Activated CD8-positive, alpha-beta memory T cell treated with anti-CD3 and anti-CD28 coated beads, Interleukin-2, amount 50 U/mL, for 4 hours (primary cell): ENCODE results near the gene NRXN3.

Experiments
- DNase-seq: peaks from one replicate; pipeline ENCODE4 v3.0.0-alpha.2; 2020

Gene NRXN3

DNA sequence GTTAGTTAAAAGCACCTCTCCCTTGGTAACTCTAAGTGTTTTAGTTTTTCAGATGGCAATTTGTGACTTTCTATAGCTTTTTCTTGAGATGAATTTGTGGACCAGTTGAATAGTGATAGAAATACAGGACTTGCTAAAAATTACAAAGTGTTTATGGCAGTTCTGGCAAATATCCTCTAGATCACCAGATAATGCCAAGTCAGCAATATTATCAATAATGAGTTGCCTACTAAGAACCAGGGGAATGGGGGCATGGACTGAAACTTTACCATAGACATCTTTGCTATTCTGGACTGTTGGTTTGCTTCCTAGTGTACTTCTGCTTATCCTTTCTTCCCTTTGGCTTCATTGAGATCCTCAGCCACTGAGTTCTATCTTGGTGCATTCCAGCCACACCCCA lies 1456.9 kb downstream of the NRXN3 start:
- no peak for DNase-seq

DNA sequence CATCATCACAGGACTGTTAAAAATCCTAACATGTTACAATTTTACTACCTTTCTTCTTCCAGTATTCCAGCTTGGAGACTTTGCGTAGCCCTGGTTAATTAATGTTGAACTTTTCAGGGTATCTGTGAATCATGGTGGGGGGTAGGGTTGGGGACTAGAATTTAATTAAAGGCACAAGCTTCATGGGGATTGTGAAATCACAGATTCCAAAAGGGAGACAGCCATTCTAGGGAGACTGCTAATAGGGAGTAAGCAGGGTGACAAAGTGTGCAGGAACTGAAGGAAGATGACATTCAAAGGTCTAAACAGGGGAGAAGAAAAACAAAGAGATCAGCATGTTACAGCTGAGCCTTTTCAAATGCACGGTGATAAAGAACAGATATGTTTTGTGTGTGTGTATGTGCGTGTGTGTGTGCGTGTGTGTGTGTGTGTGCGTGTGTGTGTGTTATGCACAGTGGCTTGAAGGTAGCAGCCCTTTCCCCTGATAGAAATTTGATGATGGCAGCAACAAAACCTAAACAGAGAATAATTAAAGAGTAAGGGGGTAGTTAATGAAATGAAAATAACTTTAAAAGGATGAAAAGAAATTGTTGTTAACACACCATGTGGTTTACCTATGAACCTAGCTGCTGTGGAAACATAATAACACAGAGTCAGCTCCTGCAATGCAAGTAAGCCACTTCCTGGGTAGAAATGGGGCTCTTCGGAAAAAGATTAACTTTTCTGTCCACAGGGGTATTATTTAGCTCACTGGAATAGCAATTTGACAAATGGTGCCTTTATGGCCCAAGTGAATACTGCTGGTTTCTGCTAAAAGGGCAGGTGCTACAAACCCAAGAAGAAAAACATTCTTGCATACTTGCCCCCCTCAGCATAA lies 1459.5 kb downstream of the NRXN3 start:
- no peak for DNase-seq

DNA sequence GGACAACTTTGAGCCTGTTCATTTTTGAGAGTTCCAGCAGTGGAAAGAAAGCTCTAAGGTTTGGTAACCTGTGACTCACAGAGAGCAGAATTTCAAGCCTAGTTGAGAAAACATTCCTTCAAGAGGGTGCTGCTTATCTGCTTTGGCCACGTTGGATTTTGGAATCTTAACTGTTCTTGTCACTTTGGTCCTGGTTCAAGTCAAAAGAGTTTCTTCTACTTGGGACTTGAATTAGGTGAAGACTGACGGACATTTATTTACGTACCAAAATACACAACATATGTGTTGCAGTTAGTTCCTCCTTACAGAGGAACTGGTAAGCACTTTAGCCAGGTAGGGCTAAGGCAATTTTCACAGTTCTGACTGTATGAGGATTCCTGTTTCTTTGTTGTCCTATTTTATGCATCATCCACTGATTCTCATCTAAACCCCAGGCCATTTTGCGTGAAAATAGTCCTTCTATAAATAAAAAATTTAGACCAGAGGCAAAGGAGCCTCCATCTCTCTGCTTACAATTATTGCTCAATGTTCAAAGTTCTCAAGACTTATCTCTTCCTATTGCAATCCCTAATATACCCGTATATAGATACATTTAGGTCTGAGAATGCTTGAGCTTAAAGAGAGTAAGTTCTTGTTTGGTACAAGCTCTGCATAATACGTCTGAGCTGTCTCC lies 1460.3 kb downstream of the NRXN3 start:
- DNase-seq = no peak

DNA sequence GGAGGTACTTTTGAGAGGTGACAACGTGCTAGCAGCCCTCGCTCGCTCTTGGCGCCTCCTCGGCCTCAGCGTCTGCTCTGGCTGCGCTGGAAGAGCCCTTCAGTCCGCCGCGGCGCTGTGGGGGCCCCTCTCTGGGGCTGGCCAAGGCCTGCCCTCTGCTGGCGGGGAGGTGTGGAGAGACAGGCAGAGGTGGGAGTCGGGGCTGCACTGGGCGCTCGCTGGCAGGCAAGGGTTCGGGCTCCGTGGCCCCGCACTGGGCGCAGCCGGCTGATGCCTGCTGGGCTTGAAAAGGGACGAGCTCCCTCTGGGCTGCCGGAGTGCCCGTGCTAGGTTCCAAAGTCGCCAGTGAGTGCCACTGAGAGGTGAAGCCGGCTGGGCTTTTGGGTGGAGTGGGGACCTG lies 1461.1 kb downstream of the NRXN3 start:
- no peak for DNase-seq

DNA sequence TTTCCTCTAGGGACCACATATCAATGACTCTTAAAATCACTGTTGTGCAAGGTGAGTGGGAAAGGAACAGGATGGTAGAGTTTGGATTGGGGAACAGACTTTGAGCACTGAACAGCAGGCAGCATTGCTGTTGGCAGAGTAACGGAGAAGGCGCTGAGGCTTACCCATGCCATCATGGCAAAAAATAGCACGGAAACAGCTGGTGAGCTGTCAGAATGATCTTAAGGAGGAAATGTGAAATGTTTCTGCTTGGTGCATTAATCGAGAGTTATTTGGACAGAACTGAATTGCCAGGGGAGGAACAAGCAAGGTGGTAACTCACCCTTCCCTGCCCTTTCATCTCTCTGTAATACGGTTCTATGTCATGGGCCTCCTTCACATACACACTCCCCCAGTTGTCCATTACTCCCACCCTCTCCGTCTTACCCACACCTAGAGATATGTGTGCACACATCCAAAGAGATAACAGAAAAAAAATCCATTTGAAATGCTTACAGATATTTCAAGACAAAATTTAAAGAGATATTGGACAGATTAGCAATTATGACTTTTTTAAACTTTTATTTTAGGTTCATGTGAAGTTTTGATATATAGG lies 1468.6 kb downstream of the NRXN3 start:
- no peak for DNase-seq

DNA sequence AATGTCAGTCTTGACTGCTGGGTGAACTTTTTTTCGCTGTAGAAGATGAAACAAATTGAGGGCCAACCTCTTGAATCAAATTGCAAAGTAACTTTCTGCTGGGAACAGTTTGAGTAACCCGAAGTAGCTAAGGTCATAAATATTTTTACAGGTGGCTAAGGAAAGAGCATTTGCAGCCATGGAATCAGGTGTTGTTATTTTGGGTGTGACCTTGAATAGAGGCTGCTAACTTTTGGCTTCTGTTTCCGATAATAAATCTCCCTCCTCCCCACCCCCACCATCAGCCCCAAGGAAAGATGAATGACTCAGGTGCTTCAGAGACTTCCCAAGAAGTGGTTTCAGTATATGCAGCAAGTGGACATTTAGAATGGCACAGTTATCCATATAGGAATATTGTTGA lies 1469.4 kb downstream of the NRXN3 start:
- DNase-seq = no peak

DNA sequence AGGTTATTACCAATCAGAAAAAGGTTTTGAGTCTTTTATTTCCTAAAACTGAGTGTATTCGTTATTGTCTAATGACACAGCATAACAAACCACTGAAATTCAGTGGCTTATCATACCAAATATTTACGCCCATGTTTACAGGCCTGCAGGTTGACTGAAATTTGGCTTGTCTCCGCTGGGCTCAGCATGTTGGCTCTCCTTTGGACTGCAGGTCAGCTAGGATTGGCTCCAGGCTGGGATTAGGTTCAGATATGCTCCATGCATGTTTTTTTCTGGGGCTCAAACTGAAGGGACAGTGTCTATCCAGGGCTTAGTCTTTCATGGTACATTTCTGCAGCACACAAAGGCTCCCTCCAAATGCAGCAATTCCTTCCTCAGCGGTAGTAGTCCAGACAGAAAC lies 1471.2 kb downstream of the NRXN3 start:
- DNase-seq = no peak

DNA sequence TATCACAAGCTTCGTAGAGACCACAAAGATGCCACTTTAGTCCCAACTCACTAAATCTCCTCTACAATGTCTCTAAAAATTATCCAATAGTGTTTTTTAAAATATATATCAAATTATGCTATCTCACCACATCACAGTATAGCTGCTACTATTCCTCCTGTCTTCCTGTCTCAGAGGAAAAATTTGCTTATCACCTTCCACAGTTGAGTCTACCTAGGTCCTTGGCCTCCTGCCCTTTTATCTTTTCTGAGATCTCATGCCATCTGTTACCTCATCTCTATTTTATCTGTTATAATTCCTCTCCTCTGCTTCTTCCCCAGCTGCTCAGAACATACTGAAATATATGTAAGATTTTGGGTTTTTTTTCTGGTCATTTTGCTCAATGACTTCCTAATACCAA lies 1473.0 kb downstream of the NRXN3 start:
- DNase-seq = no peak

DNA sequence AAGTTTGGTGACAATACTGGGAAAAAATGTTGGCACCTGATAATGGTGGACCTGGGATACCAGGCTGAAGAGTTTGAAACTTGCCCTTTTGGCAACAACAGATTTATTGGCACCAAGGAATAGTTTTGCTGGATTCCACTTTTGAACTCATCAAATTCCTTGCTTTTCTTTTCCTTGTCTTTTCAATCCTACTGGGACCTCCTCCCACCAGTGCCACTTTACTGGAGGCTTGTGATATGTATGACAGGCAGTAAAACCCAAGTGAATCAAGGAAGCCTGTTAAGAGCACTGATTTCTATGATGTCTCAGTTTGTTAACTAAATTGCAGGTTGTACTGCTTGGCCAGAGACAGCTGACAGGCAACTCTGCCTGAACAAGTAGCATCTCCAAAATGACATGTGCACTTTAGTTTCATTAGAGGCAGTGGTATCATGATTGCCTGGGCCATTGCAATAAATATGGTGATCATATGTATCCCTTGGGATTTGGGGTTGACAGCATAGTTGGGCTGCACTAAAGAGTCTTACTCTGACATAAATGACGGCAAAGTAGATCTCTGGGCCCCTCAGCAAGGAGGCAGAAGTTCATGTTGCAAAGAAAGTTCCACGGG lies 1475.7 kb downstream of the NRXN3 start:
- no peak for DNase-seq

DNA sequence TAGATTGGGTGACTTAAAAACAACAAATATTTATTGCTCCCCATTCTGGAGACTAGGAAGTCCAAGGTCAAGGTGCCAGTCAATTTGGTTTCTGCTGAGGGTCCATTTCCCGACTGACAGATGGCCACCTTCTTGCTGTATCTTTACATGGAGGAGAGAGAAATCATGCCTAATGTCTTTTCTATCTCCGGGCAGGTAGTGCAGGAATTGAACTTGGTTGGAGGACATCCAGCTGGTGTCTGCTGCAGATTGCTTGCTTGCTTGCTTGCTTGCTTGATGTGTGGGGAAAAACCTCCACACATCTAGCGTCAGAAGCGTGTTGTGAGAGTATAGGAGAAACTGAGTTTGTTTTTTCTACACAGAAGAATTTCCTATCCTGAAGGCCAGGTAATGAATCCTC lies 1479.7 kb downstream of the NRXN3 start:
- DNase-seq = no peak

DNA sequence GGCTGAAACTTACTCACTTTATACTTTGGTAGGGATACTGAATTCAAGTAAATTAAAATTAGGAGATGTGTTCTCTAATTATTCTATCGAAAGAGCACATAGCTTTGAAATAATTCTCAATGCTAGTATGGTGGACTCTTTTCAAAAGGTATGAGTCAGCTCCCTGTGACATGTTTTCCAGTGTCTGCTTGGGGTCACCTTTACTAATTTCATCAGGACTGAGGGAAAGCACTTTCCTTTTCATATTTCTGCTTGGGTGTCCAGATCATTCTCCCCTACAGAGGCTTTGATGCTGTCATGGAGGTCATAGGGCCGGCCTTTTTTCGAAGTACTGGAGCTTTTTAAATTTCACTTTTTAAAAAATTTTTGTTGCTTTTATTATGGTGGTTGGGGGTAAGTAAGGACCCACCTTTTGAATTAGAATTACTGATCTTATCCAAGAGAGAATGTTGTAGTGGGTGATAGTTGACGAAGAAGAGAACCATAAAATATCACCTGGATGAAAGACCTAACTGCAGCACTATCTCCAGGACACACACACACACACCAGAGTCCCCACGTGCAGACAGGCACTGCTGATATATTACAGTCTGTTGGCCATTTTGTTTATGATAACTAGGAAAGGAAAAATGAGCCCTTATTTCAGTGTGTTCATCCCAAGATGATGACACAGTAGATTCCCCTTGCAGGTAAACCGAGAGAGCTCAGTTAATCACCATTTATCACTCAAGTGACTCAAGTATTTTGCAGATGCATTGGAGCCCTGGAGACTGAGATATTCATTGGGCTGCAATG lies 1482.5 kb downstream of the NRXN3 start:
- no peak for DNase-seq

DNA sequence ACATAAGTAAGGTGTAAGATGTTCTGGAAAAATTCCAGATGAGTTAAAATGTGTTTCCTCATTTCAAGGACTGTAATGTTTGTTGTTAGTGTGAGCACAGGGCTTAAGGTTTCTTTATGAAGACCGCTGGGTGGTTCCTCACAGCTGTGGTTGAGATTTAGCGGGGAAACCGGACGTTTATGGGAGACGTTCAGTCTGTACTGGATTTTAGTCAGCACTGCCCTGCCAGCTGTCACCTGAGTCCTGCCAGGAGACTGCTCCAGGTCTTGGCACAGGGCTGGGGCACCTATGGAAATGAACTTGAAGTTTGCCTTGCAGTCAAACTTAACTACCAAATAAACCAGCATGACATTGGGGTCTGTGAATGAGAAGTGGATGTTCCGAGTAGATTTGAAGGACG lies 1485.9 kb downstream of the NRXN3 start:
- DNase-seq = no peak

DNA sequence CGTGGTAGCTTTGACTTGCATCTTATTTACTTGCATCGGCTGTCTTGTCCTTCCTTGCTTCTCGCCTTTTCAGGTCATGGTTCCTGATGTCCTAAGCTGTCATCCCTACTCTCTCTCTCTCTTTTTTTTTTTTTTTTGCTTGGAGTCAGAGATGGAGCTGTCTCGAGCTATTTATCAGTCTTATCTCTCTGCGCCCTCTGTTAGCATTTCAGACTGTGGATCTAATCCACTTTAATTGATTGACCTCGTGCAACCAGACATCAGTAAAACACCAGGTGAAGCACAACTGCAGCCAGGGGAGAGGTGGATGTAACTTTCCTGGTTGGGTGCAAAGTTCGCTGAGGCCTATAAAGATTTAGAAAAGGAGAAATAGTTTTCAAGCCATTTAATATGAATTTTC lies 1486.3 kb downstream of the NRXN3 start:
- no peak for DNase-seq

DNA sequence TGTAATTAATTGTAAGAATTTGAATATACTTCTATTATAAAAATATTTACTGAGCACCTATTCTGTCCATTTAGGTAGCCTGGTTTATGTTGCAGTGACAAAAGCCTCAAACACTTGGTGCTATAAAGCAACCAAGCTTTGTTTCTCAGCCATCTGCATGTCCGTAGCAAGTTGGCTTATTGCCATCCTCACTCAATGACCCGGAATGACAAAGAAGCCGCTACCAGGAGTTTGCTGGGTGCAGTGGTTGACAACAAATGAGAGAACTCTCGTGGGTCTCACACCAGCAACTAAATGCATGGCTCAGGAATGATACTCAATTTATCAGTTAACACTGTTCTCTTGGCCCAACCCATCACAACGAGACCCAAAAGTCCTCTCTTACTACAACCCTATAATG lies 1488.0 kb downstream of the NRXN3 start:
- no peak for DNase-seq

DNA sequence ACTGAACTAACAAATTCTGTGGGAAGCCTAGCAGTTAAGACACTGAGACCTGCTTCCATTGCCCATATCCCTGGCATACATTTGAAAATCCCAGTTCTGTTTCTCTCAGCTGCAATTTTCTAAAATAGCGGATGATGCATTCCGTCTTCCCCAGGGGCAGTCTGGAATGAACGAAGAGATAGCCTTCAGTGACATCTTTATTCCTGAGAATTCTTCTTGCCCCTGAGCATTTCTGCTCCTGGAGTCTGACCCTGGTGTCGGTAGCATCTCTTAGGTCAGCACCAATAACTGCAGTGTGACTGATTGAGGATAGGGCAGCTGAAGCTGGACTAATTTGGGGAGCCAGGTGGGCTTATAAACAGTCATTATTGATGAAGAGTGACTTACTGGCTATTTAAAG lies 1488.6 kb downstream of the NRXN3 start:
- DNase-seq = no peak

DNA sequence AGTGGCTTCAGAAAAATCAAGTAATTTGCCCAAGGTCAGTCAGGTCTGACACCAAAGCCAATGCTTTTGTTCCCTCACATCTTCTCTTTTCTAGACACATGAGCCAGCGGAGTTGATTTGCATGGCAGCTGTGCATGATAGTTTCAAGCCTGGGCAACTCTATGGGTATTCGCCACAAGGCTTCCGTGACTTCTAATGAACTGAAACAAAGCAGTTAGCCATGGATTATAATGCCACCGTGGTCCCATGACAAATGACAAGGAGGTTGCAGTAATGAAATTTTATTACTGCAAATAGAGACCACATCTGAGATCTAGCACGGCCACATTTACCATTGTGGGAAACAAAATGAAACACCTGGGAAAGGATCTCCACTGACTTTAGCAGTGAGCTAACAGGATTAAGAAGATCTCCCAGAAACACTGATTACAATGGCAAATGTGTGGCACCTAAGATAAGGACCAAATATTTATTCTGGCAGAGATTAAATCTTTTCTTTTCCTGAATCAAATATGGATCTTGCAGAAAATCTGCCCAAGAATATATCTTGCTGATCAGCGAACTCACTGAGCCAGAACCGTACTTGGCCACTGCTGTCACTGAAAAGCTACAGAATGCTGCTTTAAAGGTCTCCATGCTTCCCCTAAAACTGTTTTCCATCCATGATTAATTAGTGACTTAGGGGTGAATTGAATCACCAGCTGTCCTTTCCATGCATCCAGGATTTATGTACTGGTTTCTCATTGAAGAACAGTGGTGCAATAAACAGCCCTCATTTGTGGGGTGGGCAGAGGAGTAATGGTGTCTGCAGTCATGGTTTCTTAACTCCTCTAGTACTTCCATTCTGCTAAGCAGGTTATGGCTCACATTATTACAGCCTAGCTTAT lies 1490.1 kb downstream of the NRXN3 start:
- no peak for DNase-seq

DNA sequence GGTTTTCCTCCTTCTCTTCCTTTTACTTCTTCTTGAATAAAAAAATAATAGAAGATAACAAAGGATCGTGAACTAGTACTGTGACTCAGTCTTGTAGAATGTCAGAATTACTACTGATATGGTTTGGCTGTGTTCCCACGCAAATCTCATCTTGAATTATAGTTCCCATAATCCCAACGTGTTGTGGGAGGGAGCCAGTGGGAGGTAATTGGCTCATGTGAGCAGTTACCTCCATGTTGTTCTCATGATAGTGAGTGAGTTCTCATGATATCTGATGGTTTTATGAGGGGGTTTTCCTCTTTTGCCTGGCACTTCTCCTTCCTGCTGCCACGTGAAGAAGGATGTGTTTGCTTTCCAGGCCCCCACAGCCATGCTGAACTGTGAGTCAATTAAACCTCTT lies 1491.6 kb downstream of the NRXN3 start:
- DNase-seq = no peak

DNA sequence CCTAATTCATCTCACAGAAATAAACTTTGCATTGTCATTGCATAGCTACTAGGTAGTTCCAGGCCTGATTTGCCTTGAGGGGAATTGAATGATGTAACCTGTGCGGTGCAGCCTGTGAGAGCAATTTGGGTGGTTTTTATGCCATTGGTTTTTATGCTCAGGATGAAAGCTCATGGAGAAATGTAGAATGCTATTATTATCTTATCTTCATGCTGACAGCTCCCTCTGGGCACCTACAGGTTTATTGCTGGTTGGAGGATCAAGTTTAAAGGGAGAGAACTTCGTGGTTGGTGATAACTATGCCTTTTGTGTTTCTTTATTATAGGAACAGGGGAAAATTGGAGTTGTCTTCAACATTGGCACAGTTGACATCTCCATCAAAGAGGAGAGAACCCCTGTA lies 1493.3 kb downstream of the NRXN3 start:
- no peak for DNase-seq

DNA sequence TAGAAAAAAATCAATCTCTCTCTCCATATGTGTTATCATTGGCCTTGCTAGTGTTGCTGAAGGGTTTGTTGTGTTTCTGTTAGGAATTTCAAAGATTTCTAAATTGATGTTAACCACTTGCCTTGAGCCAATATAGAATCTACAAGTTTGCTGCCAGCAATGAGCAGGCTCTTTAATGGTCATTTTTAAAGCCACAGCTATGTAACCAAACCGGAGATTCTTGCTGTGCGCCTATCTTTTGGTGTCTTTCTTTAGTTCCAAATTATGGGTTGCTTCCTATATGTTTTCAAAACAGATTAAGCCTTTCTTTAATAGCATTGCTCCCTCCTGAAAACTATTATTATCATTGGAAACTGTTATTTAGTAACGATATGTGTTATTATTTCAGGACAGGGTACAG lies 1495.4 kb downstream of the NRXN3 start:
- no peak for DNase-seq

DNA sequence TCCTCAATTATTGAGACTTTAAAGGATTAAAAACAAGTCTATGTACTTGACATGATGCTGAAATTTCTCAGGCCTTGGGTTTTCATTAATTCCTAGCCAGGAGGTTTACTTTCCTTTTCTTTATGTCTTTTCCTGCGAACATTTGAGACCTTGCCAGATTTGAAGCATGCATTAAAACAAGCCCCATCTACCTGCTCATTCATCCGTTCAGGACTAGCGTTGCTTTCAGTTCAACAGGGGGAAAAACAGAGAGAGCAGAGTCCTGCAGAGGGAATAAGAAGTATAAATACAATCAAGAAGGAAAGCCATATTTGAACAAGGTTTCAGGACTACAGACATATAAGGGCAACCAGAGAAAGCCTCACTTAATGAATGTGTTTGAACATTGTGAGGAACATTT lies 1498.8 kb downstream of the NRXN3 start:
- no peak for DNase-seq

DNA sequence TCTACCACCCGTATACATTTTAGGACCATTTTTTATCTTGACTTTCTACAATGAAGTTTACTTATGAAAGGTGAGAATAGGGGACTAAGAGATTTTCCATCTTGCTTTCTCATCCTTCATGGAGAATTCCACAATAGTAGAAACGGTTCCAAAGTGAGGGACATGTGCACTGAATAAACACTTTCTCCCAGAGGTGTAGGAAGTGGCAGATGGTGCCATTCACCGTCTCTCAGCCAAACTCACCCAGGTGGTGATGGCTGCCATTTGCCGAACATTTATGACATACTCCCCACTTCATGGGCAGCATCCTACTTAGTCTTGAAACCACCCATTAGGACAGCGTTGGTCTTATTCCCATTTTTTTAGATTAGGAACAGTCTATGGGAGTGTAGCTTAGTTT lies 1500.6 kb downstream of the NRXN3 start:
- DNase-seq = no peak

DNA sequence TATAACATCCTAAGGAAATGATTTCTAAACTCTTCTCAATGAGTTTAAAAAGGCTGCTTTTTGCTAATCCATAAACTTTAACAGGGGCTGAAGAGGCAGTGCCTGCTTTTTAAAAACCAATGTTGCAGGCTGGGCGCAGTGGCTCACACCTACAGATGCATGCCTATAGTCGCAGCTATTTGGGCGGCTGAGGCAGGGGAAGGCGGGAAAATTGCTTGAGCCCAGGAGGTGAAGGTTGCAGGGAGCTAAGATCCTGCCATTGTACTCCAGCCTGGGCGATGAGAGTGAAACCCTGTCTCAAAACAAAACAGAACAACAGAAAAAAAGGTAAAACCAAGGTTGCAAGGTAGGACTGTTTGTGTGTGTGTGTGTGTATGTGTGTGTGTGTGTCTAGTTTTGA lies 1509.9 kb downstream of the NRXN3 start:
- DNase-seq = no peak
